ENCODE results near the gene EYA2.

EYA2 gene

GRCh38 chr20:47111576-47111975 lies 216.9 kb downstream of the EYA2 start:
- no peak for DNase-seq (ENCODE audit: low read depth in 2 of 2)

- DNase-seq (ENCODE audit: low read depth in 2 of 2) = no peak
These were observed 218.9 kb downstream of the EYA2 start for GRCh38 chr20:47113362-47114109.

- no peak for DNase-seq (ENCODE audit: low read depth in 2 of 2)
These were observed 221.1 kb downstream of the EYA2 start for GRCh38 chr20:47115694-47116093.

- no peak for DNase-seq (ENCODE audit: low read depth in 2 of 2)
These were observed 222.7 kb downstream of the EYA2 start for GRCh38 chr20:47117371-47117770.

DNA sequence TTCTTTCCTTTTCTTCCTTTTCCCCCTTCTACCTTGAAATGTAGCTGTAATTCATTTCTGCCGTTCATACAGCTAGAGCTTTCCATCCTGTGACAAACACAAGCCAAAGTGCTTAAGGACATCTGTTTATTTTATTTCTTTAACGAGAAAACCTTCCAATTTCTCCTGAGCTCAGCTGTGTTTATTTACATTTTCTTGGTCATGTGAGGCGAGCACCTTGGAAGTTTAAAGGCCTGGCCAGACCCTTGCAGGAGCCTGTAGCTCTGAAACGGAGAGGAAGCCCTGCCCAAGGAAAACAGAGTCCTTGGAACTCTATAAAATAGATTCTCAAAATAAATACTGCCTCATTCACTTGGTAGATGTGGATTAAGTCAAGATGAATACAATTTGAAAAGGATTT lies 223.1 kb downstream of the EYA2 start:
- no peak for DNase-seq (ENCODE audit: low read depth in 2 of 2)

DNA sequence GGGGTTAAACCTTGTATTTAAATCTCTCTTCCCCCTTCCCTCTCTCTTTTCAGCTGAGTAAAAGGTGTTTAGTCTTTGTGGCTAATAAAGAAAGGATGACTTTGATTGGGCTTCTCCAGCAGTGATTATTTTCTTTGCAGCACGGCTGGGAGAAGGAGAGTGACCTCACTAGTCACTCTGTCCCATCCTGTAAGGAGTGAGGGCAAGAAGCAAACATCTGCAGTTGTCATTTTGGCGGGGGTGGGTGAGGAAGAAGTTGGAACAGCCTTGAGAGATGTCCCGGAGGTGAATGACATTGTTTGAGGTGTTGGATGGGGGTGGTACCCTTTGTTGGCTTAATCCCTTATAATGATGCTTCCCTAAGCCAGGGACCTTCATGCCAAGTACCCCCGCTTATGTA lies 223.6 kb downstream of the EYA2 start:
- DNase-seq (ENCODE audit: low read depth in 2 of 2) = no peak

DNA sequence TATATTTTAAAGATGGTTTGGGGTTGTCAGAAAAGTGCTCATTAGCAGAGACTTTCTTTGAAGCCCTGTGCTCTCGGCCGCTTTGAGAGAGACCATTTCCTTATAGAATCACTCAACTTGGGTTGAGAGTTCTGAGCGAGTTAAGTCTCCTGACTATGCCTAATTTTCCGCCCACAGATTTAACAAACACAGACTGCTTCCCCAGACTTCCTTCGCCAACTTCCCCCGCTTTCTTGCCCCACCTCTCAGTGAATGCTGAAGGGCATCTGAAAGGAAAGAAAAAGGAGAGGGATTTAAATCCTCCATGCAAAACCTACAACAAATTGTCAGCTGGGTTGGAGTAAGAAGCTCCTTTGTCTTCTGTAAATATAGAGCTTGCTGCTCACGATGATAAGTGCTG lies 224.0 kb downstream of the EYA2 start:
- DNase-seq (ENCODE audit: low read depth in 2 of 2) = no peak

- no peak for DNase-seq (ENCODE audit: low read depth in 2 of 2)
These were observed 225.8 kb downstream of the EYA2 start for GRCh38 chr20:47120346-47120936.

DNA sequence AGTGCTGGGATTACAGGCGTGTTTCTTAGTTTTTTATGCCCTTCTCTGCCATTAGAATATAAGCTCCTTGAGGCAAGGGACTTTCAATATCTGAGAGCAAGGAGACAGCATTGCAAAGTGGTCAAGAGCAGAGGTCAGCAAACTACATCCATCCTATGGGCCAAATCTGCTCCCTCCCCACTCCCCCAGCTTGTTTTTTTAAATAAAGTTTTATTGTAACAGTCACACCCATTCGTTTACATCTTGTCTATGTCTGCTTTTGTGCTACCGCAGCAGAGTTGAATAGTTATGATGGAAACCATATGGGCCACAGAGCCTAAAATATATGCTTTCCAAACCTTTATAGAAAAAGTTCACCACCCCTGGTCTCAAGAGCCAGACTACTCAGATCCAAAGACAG lies 227.9 kb downstream of the EYA2 start:
- DNase-seq (ENCODE audit: low read depth in 2 of 2) = no peak

DNA sequence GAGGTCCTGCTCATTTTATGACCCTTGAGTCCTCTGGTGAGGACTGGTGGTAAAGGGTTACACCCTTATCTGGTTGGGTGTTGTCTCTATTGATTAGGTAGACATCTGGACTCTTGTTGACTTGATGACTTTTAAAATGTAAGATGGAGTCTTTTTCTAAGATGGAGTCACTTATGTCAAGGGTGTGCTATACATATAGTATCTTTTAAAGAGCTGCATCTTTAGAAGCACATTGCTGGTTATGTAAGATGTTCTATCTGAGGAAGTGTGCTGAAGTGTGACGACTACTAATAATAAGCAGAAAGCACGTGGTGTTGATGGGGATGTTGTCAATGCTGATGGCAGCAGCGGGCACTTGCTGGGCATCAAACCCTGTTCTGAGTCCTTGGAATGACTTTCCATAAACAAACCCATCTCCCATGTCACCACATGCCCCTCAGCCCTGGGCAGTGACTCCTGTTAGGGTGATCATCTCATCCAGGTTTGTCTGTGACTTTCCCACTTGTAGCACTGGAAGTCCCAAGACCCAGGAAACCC lies 229.6 kb downstream of the EYA2 start:
- no peak for DNase-seq (ENCODE audit: low read depth in 2 of 2)

- no peak for DNase-seq (ENCODE audit: low read depth in 2 of 2)
These were observed 230.8 kb downstream of the EYA2 start for GRCh38 chr20:47125508-47125757.

DNA sequence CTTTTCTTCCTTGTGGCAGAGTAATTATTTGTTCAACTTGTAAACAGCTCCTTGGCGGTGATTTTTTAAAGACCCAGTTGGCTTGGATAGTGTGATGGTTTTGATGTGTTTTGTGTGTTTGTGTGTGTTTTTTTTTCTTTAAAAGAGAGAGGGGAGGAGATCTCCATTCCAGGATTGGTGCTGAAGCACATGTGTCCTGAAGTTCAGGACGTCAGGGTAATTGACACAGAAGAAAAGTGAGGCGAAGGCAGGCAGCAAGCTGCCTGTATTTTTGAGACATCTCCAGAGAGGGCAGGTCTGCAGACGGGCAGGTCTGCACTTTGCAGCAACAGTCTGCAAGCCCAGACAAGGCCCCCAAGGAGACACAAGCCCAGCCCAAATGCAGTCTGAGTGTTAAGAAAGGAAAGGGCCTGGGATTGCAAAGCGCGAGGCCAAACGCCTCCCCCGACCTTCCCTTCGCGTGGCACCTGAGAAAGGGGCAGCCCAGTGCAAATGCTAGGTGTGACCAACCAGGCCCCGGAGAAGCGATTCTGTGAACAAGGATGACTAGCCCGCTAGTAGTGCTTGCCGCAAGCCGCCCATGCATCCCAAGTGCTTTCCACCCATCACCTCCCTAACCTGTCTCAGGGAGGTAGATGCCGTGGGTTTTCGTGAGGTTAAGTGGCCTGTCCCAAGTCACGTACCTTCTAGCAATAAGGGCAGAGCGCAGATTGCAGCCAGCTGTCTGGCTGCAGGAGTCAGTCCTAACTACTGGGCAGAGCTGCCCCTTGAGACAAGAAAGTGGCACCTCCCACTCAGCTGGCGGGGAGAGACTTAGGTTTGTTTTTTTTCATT lies 231.3 kb downstream of the EYA2 start:
- DNase-seq (ENCODE audit: low read depth in 2 of 2) = no peak

DNA sequence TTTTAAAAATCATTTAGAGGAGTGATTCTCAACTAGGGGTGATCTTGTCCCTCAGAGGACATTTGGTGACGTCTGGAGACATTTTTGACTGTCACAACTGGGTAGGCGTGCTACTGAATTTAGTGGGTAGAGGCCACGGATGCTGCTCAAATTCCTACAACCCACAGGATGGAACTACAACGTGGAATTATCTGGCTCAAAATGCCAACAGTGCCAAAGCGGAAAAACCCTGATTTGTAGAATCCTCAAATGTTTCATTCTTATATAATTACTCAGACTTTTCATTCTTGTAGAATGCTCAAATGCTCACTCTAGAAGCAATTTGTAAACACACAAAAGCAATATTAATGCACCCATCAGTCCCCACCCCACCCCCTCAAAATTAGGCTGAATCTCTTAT lies 232.1 kb downstream of the EYA2 start:
- DNase-seq (ENCODE audit: low read depth in 2 of 2) = no peak

DNA sequence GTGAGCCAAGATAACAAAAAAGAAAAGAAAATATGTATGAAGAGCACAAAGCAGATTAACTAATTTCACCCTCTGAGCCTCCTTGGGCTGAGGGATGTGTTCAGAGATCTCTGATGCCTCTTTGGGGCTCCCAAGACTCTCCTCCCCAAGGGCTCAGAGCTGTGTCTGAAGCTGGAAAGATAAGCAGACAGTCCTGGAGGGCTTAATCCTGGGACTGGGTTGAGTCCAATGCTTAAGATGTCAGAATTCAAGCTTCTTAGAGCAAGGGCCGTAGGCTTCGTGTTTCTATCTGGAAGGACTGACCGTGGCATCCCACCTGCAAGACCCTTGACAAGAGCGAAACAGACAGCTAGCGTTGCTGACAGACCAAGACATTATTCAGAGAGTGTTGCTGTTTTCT lies 232.9 kb downstream of the EYA2 start:
- no peak for DNase-seq (ENCODE audit: low read depth in 2 of 2)

- DNase-seq (ENCODE audit: low read depth in 2 of 2) = no peak
These were observed 233.4 kb downstream of the EYA2 start for GRCh38 chr20:47127999-47128398.

GRCh38 chr20:47129306-47129705 lies 234.7 kb downstream of the EYA2 start:
- no peak for DNase-seq (ENCODE audit: low read depth in 2 of 2)

- DNase-seq (ENCODE audit: low read depth in 2 of 2) = no peak
These were observed 239.3 kb downstream of the EYA2 start for GRCh38 chr20:47133809-47134456.

DNA sequence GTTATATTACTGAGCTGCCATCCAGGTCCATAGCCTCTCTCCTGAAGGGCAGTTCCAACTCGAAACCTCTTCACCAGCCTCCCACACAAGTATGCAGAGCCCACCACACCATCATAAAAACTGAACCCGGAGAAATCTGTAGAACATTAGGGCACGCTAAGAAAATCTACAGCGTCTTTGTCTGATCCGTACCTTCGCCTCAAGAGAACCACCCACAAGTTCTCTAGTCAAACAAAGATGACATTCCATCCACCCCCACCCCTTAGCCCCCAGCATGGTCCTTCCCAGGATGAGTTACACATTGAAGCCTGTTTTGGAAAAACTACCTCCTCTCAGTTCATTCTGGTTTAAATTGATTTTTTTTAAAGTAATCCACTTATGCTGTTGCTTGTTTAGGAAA lies 242.1 kb downstream of the EYA2 start:
- DNase-seq (ENCODE audit: low read depth in 2 of 2) = no peak

DNA sequence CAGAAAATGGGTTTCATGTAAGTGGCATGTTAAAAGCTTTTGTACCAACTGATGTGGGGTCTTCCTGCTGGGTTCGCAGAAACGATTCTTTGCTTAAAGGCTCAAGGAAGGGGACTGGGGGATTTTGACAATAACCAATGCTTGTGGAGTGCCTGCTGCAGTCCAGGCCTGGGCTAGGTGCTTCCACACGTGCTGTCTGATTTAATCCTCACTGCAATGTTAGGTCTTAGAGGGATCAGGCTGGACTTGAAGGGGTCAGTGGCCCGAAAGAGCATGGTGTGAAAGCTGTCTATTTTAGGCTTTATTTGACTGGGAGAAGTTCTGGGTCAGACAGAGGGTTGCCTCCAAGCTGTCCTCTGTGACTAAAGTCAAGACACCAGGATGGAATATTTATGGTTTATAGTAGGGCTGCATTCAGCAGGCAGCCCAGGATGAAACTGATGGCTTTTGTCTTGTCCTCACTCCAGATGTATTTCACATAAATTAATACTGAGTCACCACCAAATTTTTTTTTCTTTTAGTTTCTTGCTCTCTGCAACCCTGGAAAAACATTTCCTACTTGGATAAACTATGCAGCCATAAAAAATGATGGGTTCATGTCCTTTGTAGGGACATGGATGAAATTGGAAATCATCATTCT lies 242.7 kb downstream of the EYA2 start:
- DNase-seq (ENCODE audit: low read depth in 2 of 2) = no peak

- no peak for DNase-seq (ENCODE audit: low read depth in 2 of 2)
These were observed 245.4 kb downstream of the EYA2 start for GRCh38 chr20:47139934-47140535.

GRCh38 chr20:47141350-47141921 lies 246.8 kb downstream of the EYA2 start:
- no peak for DNase-seq (ENCODE audit: low read depth in 2 of 2)
